ENCODE results near the gene TMEM185A.
"Not testable (repeated sequence)": the region's sequence is repeated elsewhere in the genome, so short reads cannot be mapped to it uniquely, and the experiment has no call there.

TMEM185A gene

DNA sequence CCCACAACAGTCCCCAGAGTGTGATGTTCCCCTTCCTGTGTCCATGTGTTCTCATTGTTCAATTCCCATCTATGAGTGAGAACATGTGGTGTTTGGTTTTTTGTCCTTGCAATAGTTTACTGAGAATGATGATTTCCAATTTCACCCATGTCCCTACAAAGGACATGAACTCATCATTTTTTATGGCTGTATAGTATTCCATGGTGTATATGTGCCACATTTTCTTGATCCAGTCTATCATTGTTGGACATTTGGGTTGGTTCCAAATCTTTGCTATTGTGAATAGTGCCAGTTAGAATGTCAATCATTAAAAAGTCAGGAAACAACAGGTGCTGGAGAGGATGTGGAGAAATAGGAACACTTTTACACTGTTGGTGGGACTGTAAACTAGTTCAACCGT is 11.9 kb downstream of the TMEM185A start:
- not testable (repeated sequence) for DNase-seq

DNA sequence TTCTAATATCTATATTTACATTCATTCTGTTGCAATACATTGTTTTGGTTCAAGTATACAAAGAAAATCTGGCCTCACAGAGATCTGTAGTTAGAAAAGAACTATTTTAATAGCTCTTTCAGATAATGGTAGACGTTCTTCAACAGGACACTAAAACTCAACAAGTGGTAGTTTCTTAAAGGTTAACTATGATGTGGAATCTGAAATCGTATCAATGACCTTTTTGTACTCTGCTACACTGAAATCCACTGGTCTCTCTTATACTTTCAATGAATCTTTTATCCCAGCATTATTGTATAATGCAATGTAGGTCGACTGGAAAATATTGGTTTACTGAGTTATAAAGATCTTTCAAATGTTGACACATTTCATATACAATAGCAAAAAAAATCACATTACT is 12.7 kb downstream of the TMEM185A start:
- DNase-seq, result no peak

DNA sequence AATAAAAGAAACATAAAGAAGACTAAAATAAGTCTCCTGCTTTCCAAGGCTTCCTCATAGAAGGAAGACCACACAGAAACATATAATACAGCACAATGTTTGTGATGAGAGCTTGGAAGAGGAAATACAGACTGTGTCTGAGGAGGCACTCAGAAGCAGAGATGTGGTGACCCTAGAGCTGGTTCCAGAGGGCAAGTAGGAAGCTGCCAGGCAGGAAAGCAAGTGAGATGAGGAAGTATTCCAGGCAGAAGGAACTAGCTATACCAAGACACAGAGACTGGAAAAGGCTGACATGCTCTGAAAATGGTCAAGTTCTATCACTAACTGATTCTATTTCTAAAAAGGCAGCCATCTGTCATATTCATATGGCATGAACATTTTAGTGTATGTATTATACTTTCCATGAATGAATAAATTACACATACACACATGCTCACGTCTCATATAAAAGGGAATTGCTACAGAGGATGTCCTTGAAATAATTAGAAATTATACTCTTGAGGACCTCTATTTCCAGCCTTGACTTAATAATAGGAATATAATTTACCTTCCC is 19.9 kb downstream of the TMEM185A start:
- DNase-seq, result no peak

DNA sequence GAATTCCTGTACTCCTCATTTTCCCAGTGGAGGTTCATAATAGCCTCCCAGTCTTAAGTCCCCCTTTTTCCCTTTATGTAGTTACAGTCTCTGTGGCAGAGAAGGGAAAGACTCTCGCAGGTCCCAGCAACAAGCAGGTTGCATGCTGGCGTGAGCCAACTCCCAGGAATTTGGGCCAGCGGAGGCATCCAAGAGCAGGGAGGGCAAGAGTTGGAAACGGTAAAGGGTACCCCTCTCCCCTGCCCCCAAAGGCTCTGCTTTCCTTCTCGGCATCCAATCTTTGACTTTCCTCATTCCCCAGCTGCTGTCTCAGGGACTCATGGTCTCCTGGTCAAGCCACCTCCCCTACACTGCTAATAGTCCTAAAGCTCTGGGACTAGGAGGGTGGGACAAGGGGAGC is 21.1 kb downstream of the TMEM185A start:
- no peak for DNase-seq

DNA sequence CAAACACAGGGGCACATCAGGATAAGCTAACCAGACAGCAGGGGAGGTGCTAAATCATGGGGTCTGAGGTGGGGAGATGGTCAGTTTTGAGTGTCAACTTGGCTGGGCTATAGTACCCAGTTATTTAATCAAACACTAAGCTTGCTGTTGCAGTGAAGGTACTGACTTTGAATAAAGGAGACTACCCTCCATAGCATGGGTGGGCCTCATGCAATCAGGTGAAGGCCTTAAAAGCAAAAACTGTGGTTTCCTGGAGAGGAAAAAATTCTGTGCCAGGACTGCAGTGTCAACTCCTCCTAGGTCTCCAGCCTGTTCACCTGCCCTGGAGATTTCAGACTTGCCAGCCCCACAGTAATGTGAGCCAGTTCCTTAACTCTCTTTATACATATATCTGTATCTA is 23.9 kb downstream of the TMEM185A start:
- no peak for DNase-seq

DNA sequence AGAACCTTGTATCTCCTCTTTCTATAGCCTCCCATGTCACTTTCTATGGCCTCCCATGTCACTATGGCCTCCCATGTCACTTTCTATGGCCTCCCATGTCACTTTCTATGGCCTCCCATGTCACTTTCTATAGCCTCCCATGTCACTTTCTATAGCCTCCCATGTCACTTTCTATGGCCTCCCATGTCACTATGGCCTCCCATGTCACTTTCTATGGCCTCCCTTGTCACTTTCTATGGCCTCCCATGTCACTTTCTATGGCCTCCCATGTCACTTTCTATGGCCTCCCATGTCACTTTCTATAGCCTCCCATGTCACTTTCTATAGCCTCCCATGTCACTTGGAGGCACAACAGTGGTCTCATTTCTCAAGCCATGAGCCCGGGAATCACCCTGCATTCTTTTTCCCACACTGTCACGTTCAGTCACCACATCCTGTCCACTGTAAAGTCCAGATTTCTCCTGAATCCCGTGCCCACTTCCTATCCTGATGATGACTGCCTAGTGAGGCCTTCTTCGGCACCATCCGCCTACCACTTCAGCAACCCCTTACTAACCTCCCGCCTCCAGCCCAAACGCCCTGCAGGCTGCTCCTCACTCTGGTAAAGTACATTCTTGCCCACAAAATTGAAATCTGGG is 26.2 kb downstream of the TMEM185A start:
- not testable (repeated sequence) for DNase-seq

DNA sequence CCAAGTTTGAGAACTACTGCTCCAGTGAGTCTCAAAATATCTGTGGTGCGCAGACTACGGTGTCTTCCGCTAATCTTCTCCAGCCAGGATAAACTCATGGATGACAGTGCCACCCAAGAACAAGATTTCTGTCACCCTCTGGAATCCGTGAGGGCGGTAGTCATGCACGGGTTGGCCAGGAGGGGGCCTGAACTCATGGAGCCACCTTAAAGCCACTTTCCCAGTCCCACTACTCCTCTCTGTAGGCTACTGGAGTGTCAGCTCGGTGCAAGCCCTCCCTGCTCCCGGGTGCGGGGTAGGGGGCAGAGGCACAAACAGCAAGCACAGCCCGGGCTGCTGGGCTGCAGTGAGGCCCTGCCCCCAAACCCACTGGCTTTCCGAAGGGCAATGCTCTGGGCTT is 33.0 kb downstream of the TMEM185A start:
- not testable (repeated sequence) for DNase-seq

DNA sequence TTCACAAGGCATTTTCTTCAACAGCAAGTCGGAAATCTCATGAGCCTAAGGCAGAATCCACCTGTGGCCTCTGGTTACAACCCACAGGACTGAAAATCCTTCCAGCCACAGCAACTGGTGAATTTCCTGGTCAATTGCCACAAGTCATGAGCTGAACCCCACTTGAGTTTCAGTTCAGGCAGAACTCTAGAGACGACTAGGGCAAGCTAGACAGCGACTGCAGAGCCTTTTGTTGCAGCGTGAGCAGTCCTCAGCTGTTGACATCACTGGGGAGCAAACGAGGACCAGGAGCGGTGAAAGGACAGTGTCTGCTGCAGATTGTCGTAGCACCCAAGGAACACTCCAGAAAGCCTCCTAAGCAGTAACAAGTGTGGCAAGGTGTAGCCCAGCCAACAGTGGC is 35.6 kb downstream of the TMEM185A start:
- not testable (repeated sequence) for DNase-seq

DNA sequence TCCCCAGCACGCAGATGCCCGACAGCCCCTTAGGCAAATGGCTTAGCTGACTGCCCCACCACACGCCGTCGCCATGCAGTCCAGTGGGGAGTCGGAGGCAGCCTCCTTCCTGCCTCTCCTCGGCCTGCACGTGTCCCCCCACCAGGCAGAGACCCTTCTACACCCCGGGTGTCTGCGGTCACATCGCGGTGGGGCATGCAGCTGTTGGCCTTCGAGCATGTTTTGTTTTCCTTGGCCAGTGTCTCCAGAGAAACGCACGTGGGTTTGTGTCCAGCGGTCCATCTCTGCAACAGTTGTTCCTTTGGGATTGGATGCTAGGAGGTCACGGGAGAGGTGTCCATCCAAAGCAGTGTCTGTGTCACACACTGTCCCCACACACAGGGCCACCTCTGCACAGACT is 36.4 kb downstream of the TMEM185A start, which contains the start of gene HSFX2:
TSS of gene HSFX2 (minus strand) at position 101 of the 400 bp plus-strand sequence. CDS start 614 bp downstream, outside the sequence.
- DNase-seq, result not testable (repeated sequence)

DNA sequence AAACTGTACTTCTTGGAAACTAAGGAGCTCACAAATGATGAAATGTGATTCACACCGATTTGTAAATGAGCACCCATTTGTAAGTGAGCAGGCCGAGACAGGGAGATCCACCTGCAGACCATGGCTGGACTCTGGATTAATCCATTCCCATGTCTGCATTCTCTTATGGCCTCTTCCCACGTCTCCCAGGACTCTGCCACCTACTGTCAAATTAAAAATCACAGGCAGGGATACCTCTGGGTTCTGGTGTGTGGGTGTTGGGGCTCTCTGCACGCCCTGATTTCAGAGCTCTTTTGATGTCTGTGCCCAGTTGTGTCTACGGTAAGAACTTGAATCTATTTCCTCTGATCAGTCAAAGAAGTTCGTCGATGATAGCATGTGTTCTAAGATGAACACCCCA is 40.6 kb downstream of the TMEM185A start:
- DNase-seq, result not testable (repeated sequence)

DNA sequence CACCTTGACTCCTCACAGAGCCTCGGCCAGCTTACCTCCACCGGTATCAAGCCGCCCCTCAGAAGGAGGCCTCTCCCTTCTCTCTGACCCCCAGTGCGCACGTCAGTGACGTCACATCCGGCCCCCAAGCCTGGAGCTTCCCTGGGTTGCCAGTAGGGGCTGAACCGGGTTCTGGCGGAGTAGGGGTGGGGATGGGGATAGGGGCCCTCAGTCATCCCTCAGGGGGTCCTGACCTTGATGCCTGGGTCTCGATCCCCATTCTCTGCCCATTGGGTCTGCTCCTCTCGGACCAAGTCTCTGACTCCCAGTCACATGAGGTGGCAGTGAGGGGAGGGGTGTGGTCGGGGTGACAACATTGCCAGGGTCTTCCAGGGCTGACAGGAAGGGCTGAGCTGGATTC is 44.2 kb downstream of the TMEM185A start, which contains the start of gene MAGEA9B:
TSS of gene MAGEA9B (minus strand) at position 101 of the 400 bp plus-strand sequence. CDS start 4,280 bp downstream, outside the sequence.
- not testable (repeated sequence) for DNase-seq

DNA sequence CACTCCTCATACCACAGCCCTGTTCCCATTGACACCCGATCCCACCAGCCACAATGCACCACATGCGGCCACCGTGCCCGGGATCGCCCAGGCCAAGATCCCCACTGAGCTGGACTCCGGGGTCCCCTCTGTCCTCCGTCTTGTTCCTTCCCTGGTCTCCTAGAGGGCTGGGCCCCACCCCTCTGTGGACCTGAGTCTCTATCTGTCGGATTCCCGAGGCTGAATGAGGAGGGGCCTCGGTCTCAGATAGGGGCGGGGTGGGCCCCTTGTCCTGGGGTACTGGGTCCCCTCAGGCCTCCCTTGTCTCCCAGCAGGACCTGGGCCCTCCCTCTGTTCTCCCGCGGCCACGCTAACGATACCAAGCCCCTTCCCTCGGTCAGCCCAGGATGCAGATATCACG is 46.0 kb downstream of the TMEM185A start:
- DNase-seq, result not testable (repeated sequence)

DNA sequence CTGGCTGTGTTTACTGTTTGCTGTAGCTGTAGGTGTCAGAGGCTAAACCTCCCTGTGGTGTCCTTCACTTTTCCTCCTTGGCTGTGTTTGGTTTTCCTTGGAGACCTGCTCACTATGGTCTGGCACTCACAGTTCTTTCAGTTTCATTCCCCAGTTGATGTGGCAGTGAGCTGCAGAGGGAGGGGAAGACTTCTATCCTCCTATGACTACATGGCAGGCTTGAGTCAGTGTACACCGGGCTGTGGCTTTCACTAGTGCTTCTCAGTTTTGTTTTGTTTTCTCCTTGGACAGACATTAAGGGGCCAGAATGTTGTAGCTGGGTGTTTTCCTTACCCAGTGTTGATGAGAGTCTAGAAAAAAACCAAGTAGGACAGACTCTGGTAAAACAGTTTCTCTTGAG is 58.1 kb downstream of the TMEM185A start:
- DNase-seq, result not testable (repeated sequence)

DNA sequence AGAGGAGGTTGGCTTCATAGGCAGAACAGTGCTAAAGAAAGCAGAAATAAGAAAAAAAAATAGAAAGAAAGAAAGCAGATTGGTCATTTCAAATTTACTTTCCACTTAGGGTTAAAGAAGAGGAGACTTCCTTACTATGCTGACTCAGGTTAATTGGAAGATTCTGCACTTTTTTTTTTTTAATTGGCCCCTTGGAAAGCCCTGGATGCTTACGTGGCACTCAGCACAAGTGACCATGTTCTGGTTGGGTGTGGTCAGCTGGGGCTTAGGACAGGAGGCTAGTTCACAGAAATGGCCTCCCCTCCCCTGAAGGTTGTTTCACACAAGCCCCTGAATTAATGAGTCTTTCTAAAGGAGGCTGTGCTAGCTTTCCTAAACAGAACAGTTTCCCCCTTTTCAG is 58.8 kb downstream of the TMEM185A start:
- no peak for DNase-seq

DNA sequence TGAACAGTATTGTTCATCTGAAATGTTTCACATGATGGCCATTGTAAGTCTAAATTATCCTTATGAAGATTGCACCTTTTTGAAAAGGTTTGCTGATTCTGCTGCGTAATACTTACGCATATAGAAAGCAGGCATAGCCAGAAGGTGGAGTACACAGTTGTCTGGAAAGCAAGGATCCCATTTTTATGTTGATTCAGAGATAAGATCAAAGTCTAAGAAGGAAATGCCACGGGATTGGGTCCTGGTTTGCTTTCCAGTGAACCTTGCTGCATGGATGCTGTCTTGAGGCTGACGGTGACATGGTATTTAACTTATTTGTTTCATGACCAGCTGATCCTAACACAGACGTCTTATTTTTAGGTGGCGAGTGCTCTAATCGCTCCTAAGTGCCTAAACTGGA is 59.8 kb downstream of the TMEM185A start:
- no peak for DNase-seq

DNA sequence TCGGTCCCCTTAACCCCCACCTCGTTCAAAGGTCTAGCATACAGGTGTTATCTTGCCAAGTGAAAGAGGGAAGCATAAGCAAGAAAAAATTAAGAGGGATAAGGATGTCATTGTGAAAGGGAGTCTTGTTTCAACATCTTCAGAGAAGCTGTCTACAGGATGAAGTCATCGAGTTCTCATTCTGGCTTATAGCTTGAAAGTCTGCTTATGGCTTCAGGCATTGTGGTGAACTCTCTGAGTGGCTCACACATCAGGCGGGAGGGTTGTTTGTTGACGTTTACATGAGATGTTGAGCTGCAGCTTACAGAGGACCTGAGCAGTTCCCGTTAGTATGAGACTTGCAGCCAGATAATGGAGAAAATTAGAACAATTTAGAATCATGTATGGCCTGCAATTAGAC is 60.9 kb downstream of the TMEM185A start:
- DNase-seq, result no peak

DNA sequence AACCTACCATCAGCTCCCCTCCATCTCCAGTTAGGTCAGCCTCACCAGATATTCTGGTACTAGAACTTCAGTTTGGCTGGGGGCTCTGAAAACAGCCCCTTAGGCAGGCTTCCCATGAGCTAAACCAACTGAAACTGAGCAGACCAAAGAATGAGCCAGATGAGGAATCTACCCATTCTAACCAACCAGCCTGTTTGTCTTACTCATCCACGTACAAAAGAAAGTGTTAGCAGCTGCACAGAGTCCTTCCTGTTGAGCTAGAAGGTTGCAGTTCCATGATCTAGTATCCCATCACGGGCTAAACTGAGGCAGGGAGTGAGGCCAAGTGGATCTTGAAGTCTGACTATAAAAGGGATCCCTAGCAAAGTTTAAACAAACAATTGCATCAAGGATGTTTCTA is 61.8 kb downstream of the TMEM185A start:
- DNase-seq, result no peak

DNA sequence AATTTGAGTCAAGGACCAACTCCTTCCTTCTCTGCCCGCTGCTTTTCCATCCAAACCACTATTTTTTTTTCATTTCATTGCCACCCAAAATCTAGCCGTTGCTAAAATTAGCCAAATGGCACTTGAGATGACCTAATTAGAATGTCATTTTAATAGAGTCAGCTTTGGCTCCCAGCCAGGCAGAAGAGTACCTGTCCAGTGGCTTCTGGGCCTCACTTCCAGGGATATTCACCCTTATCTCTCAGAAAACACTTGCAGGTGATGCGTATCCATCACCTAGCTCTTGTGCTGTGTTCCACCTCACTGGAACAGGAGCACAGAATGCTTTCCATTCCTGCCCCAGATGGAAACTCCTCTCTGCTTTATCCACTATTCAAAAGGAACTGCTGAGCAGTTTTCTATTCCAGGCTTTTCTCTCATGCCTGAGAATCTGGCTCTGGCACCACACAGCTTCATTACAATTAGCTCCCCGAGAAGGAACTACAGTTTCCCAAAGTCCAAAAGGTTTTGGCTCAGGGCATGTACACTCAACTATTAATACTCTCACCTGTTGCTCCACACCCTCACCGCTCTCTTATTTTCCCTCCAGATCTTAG is 62.8 kb downstream of the TMEM185A start:
- no peak for DNase-seq

DNA sequence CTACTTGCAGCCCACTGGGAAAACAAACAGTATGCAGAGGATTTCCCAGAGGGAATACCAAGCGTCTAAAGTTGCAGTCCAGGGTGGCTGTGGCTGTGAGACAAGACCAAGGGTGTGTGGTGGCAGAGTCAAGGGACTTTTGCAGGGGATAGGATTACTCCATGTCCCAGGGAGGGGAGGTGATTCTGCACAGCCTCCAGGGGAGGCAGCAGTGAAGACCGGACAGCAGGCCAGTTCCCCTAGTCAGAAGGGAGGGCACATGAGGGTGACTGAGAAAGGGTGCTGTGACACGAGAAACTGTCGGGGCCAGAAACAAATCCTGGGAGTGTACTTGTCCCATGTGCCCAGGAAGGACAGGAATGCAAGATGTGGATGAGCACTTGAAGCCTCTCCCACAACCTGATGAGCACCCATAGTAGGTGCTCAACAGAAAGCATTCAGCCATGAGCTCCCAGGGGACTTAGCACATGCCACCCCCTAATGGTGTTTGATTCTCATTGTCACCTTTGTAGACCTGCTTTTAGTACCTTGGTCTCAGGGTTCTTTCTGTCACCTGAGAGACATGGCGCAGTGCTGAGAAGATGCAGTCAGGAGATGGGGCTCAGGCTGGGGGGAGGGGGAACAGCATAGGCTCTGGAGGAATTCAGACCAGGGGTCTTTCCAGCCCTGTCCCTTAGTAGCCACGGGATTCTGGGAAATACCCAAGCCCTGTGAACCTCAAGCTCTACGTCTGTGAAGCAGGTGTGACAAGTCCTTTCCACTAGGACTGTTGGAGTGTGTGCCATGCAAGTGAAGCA is 63.8 kb downstream of the TMEM185A start:
- DNase-seq, result no peak

DNA sequence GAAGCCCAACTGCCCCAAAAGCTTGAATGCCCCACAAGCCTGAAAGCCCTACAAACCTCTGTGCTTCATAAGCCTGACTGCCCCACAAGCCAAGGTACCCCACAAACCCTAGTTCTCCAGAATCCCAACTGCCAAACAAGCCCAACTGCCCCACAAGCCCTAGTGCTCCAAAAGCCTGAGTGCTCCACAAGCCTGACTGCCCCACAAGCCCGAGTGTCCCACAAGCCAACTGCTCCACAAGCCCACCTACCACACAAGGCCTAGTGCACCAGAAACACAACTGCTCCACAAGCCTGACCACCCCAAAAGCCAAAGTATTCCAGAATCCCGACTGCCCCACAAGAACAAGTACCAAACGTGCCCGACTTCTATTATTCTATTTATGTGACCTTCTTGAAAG is 68.2 kb downstream of the TMEM185A start:
- no peak for DNase-seq

DNA sequence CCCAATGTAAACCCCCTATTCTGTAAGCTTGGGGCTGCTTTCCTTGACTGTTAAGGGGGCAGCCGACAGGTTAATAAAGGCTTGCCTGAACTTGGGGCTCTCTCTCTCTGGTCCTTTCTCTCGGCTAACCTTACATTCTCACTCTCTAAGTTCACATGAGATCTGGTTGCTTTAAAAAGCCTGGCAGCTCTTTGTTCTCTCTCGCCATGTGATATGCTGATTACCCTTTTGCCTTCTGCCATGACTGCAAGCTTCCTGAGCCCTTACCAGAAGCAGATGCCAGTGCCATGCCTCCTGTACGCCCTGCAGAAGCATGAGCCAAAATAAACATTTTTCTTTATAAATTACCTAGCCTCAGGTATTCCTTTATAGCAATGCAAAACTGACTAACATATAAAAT is 76.3 kb downstream of the TMEM185A start:
- not testable (repeated sequence) for DNase-seq

DNA sequence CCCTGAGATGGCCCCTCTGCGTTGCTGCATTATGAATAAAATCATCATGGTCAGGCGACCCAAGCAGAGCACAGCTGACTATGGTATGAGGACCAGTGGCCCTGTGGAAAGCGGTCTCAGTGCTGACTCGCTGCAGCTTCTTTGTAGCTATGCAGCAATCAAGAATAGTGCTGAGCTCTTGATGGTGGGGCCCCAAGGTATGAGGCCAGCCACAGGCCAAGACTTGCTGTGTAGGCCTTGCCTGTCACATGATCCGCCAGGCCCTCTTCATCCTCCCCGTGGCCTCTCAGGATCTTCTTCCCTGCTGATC is 79.7 kb downstream of the TMEM185A start:
- DNase-seq, result not testable (repeated sequence)

DNA sequence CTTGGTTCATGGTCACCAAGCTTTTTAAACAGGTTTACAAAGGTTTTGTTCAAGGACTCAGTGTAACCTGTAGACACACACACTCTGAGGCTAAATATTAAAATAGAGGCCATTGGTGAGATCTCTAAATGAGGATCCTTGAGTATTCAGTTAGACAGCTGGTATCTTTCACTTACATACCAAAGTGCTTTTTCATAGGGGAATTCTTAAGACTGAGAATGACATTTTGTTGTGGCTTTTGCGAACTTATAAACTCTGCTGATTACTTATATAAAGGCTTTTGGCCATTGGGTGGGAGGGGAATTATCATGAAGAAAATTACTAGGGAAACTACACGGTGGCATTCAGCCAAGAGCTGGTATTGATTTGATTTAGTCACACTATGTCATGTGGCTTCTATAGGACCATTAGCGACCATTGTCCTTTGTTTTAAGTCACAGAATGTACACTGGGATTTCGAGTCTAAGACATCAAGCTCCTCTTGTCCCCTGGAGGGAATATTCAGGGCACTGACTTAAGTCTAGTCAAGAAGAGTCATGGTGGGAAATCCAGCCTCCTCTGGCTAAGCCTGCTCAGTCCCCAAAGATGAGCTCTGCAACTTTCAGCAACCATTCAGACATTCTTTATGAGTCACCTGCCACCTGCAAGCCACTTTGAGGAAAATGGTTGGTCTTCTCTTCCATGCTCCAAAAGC is 80.2 kb downstream of the TMEM185A start:
- not testable (repeated sequence) for DNase-seq

Data from SHP77 treated with DMSO at 0.1 percent for 48 hours (cell line).